Effector CD4-positive, alpha-beta T cell (primary cell): ENCODE measurements around the gene PIK3CB.
"Not testable (repeated sequence)": the region's sequence is repeated elsewhere in the genome, so short reads cannot be mapped to it uniquely, and the experiment has no call there.

ENCODE experiments used
- DNase-seq: peaks from one replicate; pipeline ENCODE4 v3.0.0-alpha.2; 2020

Gene PIK3CB

DNA sequence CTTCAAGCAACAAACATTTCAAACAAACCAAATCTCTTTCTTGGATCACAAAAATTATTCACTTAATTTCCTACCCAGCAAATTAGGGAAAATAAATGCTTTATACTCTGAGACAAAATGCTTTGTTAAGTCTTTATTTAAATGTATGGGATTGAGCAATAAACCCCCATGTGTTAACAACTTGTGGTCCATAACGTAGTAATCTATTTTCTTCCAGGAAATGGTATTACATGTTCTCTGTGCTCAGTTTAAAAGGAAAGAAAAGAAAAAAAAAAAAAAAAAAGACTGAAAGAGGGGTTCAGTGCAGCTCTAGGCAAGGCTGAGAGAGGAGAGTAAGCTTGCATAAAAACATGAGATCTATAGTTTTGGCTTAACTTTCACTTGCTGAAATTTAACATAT, 102.3 kb downstream of the PIK3CB start:
- no peak for DNase-seq

DNA sequence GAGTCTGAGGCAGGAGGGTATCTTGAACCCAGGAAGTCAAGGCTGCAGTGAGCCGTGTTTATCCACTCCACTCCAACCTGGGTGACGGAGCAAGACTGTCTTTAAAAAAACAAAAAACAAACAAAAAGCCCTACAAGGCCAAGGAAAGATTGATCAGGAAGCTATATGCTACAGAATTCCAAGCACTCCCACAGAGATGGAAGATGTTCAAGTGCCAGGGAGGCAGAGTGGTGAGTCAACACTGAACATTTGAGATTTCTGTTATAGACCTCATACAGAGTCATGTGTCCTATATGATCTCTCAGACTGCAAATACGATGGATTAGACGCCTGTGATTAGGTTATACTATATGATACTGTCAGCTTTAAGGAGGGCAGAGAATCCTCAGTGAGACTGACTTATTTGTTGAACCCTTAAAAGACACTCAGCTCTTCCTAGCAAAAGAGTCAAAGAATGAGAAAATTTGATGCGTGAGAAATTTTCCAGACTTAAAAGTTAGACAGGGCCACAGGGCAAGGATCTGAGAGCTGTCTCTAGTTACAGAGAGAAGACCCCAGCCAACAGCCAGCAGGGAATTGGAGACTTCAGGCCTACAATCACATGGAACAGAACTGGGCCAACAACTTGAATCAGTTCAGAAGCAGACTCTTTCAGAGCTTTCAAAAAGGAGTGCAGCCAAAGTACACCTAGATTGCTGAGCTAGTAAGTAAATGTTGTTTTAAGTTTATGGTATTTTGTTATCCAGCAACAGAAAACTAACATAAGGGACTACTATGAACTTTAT, 107.6 kb downstream of the PIK3CB start:
- no peak for DNase-seq

DNA sequence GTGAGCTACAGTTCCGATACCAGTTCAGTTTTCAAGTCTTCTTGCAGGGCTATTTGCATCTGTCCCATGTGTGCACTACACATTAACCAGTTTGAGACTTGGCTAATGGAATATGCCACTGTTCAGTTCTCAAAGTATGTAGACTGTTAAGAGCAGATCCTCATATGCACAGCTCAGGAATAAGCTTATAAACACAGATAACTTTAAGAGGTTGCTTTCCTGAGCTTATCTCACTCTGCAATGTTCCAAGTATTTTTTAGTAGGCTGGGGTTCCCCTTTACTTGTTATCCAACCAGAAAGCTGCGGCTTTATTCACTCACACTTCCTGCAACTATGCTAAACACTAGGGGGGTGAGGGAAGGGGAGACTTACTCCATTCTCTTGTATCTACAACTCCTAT, 108.7 kb downstream of the PIK3CB start:
- not testable (repeated sequence) for DNase-seq

DNA sequence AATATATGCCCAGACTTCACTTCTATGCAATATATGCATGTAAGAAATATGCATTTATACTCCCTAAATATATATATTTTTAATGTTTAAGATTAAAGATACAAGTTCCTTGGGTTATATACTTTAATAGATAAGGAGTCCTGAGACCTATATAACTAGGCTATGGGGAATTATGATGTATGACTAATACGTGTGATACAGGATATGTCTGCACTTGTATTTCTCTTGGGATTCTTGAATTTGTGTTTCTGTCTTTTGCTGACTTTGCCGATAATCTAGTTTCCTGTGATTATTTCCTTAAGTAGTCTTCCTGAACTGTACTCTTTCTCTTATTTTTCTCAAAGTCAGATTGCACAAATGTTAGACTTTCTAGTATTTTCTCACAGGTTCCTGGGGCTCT, 109.6 kb downstream of the PIK3CB start:
- no peak for DNase-seq

DNA sequence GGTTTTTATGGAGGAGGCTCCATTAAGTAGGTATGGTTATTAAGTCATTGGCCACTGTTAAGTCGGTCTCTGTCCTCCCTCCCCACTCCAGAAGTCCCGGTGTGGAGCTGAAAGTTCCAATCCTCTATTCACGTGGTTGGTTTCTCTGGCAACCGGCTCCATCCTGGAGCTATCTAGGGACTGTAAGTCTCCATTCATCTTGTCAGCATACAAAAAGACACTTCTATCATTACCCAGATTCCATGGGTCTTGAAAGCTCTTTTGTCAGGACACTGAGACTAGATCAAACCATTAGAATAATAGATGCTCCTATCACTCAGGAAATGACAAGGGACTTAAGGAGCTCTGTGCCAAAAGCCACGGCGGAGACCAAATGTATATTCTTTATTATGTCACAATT, 110.3 kb downstream of the PIK3CB start:
- DNase-seq = no peak

DNA sequence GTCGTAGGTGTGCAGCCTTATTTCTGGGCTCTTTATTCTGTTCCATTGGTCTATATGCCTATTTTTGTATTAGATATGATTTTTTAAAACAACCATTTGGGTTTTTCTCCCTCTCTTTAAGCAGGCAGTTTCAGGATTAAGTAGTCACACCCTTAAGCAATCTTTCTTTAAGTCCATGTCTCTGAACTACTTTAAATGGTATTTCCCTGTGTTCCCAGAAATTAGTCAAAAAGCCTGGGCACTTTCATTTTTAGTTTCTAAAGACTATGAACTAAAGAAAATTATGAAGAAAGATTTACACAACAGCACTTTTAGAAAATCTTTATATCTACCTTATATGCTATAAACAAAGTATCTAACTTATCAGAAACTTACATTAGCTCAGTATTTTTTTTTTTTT, 115.9 kb downstream of the PIK3CB start:
- DNase-seq = no peak

DNA sequence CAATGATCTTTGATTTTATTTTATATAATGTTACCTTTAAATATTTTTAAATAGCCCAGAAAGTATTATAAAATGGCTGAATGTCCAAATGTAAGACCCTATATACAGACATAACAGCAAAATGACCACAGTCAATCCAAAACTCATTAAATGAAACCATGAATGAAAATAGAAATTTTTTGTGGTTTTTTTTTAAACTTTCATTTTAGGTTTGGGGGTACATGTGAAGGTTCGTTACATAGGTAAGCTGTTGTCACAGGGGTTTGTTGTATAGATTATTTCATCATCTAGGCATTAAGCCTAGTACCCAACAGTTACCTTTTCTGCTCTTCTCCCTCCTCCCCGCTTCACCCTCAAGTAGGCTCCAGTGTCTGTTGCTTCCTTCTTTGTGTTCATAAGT, 117.4 kb downstream of the PIK3CB start:
- no peak for DNase-seq

DNA sequence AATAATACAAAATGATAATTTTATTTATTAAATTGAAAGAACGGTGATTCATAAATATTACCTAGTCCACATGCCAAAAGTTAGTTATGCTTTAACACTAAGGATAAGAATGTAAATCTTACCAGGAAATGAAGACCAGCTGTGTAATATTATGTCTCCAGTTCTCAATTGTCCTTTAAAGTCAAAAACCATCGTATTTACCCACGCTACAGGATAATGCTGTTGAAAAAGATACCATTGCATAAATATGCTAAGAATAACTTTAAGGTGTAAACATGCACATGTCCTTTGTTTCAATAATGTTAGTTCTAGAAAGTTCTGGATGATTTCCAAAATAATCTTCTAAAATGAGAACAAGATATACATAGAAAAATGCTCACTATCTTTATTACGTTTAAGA, 122.6 kb downstream of the PIK3CB start:
- no peak for DNase-seq

DNA sequence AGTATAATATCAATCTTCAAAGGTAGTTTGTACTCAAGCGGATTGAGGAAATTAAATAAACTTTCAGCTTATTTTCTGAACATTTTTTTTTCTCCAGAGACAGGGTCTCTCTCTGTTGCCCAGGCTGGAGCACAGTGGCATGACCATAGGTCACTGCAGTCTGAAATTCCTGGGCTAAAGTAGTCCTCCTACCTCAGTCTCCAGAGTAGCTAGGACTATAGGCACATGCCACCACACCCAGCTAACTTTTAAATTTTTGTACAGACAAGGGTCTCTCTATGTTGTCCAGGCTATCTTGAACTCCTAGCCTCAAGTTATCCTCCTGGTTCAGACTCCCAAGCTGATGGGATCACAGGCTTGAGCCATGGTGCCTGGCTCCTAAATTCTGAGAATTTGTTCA, 129.1 kb downstream of the PIK3CB start:
- DNase-seq = no peak

DNA sequence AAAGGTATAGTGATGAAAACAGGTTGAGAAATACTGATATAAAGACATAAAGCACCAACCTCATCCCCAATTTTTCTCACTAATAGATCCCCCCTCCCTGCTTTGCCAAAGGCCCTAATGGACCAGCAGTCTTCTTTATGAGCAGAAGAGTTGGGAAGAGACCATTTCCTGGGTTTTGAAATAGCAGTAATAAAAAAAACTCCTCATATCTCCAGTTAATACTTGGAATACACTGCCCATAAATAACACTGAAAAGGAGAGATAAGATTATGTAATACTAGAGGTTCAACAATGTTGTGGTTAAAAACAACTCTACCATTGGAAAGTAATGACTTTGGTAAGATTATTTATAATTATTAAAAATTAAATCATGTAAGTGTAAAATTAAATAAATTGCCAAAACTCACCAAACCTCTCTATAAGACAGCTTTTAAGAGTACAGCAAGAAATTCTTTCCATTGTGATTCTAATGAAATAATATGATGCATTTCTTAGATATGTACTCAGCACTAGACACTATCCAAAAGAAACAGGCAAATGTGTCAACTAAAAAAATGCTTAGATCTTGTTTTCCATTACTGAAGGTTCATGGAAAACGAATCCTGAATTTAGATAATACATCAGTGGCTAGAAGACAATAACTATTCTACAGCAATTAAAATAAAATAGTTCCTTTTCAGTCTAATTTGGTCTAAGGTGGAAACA, 137.9 kb downstream of the PIK3CB start:
- DNase-seq = no peak

DNA sequence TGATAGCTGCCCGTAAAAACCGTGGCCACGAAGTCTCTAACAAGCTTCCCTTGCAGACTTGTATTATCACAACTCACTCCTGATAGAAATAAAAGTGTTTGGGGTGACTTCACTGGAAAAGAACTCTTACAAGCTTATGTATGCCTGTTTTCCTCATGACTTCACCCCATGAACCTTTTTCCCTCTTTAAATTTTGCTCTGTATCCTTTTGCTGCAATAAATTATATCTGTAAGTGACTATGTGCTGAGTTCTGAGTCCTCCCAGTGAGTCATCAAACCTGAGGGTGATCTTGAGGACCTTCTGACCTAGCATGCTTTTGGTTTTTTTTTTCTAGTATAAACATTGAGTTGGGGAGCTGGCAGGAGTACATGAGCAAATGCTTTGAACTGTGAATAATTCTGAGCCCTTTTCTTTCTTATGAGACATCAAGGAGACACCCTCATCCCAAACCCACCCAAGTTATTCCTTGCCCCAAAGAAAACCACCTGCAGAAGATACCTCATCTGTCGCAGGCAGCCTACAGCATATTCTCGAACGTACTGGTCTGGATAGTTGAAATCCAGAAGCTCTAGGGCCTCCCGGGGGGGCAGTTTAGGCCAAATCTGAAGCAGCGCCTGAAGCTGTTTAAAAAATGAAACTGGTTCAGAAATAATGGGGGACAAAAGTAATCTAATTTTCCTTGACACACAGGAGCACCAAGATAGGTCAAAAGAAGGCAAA, 140.3 kb downstream of the PIK3CB start:
- no peak for DNase-seq

DNA sequence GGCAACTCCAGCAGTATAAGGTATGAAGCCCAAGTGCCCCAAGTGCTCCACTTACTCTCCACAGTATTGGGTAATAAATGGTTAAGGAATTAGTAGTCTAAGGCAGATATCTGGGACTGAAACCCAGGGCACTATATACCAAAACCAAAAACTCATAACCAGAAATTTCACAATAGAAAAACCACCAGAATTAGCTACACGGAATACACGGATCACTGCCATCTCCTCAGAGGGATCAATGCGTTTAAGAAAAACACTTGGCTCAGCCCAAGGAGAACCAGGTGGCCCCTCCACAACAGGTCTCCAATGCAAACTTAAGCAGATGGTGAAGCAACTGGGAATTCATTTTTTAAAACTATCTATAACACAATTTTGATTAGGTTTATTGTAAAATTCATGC, 142.6 kb downstream of the PIK3CB start:
- no peak for DNase-seq

DNA sequence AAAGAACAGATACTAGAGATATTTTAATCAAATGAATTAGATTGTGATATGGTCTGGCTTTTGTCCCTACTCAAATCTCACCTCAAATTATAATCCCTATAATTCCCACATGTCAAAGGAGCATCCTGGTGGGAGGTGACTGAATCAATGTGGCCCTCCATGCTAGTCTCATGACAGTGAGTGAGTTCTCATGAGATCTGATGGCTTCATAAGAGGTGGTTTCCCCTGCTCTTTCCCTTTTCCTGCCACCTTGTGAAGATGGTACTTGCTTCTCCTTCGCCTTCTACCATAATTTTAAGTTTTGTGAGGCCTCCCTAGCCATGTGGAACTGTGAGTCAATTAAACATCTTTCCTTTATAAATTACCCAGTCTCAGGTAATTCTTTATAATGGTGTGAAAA, 143.4 kb downstream of the PIK3CB start:
- no peak for DNase-seq

DNA sequence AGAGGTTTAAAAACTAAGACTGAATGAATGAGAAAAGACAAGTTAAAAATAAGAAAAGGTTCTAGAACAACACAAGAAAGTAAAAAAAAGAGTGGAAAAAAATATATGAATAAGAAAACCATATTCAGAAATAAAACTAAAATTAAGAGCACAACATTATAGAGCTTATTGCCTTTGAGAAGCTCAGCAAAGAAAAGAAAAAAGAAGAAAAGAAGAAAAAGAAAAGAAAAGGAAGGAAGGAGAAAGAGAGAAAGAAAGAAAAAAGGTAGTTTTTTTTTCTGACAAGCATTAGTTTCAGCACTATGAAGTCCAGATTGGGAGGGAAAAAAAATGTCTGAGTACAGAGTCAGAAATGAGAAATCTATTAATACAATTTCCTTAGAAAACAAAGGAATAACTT, 144.7 kb downstream of the PIK3CB start:
- DNase-seq = no peak

DNA sequence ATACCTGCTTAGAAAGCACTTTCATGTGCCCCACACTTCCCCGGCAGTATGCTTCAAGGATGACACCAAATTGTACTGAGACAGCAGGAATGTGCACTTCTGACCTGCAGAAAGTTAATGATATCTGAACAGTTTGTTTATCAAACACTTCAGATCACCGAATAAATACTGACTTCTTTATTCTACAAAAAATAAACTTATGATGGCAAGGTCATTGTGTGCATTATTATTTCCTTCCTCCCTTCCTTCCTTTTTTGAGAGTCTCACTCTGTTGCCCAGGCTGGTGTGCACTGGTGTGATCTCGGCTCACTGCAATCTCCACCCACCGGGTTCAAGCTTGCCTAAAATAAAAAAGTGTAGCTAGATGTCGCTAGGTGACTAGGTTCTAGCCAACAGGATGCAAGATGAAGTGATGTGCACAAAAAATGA, 145.8 kb downstream of the PIK3CB start:
- no peak for DNase-seq

DNA sequence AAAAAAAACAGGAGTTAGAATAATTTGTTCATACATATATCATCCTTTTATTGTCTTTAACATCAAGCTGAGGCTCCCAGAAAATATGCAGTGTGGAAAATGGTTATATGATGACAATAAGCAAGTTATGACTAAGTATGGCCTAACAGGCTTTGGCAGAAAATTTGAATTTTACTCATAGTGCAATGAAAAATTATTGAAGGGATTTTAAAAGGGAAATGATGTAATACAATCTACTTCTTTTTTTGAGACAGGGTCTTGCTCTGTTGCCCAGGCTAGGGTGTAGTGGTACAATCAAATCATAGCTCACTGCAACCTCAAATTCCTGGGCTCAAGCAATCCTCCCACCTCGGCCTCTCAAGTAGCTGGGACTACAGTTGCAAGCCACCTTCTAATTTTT, 147.5 kb downstream of the PIK3CB start:
- DNase-seq = no peak

DNA sequence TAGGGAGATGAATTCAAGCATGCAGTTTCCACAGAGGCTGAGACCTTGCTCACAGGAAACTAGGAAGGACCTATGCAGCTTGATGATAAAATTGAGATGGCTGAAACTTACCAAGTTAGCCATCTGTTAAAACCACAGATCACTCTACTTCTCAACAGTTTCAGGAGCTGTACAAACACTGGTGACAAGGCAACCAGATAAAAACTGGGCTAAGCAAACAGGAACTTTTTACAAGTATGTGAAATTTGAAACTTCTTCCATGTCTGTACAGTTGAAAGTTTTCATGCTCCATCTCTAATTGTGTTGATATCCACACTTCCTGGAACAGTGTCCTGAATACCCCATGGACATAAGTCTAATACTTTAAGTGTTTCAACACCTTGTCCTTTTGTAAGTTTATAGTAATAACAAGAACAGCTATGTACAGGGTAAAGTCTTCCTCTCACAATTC, 147.9 kb downstream of the PIK3CB start:
- DNase-seq = no peak

DNA sequence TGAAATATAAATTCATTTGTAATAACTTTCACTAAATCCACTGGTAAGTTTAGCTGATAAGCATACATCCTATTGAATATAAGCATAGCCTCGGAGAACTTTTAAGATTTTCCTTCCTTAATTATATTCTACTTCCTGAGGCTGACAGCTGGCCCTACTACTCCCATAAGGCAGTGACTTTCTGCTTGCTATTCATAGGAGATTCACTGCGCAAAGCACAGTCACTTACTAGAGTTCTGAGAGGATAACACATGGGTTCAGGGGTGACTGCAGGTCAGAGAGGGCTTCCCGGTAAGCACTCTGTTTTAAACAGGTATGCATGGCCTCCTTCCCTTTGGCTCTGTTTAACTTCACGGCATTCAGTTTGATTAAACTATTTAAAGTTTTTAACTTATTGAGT, 150.3 kb downstream of the PIK3CB start:
- DNase-seq = no peak

DNA sequence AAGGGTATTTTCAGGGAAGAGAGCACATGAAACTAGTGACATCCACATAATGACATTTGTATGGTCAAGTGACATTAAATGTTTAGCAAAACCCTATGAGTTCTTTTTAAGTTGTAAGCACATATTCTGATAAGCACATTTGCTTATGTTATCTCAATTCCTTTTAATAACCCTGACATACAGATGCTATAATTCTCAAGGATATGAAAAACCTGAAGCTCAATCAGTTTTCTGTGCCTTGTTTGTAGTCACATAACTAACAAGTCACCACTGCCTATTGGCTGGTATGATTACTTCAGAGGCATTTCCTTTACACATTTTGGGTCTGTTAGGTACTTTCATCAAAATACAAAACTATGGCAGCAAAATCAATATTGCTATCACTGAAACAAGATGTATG, 152.1 kb downstream of the PIK3CB start:
- DNase-seq = no peak

DNA sequence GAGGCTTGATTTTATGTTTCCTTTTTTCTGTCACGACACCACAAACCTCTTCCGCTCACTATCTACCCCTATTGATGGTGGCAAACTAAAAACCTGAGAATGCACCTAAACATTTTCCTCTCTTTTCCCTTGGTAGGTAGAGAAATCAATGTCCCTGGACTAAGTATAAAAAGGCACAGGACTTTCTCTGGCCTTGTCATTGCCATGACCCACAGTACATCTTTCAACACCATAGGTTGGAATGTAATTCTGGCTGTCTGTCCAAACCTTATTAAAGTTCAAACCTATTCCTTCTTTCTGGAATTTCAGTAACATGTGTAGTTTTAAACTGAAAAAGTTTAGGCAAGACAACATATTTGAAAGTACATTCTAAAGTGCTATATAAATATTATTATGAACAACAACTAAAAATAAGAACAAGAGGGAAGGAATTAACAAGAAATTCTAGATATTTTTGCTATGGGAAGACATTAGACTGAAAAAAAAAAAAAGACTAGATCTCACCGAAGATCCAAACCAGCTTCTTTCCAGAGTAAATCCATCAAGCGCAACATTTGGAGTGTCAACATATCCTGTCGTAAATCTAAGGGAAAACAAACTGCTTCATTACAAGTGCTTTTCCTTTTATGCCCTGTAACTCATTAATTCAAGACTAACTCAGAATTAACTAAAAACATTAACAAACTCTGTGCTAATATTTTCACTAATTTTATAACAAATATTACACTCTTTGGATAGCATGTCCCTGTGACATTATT, 153.1 kb downstream of the PIK3CB start:
- no peak for DNase-seq

DNA sequence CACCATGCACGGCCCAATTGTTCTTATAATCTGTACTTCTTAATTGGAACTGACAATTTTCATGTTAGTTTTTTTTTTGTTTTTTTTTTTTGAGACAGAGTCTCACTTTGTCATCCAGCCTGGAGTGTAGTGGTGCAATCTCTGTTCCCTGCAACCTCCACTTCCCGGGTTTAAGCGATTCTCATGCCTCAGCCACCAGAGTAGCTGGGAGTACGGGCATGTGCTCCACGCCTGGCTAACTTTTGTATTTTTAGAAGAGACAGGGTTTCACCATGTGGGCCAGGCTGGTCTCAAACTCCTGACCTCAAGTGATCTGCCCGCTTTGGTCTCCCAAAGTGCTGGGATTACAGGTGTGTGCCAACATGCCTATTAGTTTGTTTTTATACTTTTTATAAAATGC, 153.8 kb downstream of the PIK3CB start:
- DNase-seq = not testable (repeated sequence)

DNA sequence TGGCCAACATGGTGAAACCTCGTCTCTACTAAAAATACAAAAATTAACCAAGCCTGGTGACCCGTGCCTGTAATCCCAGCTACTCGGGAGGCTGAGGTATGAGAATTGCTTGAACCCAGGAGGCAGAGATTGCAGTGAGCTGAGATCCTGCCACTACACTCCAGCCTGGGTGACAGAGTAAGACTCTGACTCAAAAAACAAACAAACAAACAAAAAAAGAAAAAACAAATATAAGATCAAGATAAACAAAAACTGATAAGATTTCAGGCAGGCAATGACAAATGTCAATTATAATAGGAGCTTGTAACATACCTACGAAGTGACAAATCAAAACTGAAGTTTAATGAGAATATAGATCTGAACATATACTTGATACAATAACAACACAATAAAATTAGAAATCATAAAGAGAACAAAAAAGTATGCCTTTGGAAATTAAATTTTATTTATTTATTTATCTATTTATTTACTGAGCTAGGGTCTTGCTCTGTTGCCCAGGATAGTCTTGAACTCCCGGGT, 155.8 kb downstream of the PIK3CB start:
- DNase-seq = no peak

DNA sequence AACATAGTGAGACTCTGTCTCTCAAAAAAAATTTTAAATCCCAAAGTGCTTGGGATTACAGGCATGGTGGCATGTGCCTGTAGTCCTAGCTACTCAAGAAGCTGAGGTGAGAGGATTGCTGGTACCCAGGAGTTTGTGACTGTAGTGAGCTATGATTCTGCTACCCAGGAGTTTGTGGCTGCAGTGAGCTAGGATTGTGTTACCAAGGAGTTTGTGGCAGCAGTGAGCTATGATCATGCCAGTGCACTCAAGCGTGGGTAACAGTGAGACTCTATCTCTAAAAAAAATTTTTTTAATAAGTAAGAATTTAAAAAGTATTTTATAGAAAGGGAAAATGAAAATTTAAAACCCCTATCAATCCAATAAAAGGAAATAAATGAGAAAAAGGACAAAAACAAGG, 156.6 kb downstream of the PIK3CB start:
- DNase-seq = no peak
